ENCODE measurements around the gene LMBRD1.

Gene LMBRD1

DNA sequence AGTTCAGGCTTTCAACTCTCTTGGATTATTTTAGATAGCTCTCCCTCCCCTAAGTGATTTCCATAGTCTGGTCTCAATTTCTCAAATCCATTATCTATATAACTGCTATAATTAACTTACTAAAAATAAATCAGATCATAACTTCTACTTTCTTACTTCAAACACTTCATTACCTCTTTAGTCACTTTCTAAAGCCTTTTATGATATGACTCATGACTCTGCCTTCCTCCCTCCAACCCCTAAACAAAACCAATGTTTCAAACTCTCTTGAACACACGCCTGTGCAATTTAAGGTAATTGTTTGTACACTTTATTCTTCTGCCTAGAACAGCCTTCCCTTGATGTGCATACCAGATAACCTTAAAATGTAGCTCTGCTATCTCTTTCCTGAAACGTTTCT, 100.5 kb downstream of the LMBRD1 start:
- no peak for TF ChIP-seq EZH2phosphoT487 (conservative IDR thresholded peaks at IDR 0.05; ENCODE audit: low read length)
- TF ChIP-seq, protein P1, sequence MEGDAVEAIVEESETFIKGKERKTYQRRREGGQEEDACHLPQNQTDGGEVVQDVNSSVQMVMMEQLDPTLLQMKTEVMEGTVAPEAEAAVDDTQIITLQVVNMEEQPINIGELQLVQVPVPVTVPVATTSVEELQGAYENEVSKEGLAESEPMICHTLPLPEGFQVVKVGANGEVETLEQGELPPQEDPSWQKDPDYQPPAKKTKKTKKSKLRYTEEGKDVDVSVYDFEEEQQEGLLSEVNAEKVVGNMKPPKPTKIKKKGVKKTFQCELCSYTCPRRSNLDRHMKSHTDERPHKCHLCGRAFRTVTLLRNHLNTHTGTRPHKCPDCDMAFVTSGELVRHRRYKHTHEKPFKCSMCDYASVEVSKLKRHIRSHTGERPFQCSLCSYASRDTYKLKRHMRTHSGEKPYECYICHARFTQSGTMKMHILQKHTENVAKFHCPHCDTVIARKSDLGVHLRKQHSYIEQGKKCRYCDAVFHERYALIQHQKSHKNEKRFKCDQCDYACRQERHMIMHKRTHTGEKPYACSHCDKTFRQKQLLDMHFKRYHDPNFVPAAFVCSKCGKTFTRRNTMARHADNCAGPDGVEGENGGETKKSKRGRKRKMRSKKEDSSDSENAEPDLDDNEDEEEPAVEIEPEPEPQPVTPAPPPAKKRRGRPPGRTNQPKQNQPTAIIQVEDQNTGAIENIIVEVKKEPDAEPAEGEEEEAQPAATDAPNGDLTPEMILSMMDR (IDR thresholded peaks at IDR 0.05; ENCODE audit: insufficient read depth, low read length, poor library complexity, severe bottlenecking), result no peak
- Histone ChIP-seq H2AFZ (ENCODE audit: low read depth, low read length, severe bottlenecking) (no peak overlapping the region), H3K9me2 (replicated peaks; ENCODE audit: insufficient read depth, low read length) (no peaks in the 10 kb centered on the region), H3K9ac (ENCODE audit: low read length) (no peak overlapping the region), H3F3A (ENCODE audit: insufficient read depth) (no peaks in the 10 kb centered on the region; the same call in 1 of the 2 replicates), H3K79me2 (ENCODE audit: insufficient read depth, low read length) (no peaks in the 10 kb centered on the region), H3K36me3 (ENCODE audit: low read length) (peaks cover 27% of the 10 kb centered on the region; the same call in 1 of the 2 replicates), H3K4me2 (ENCODE audit: low read depth, low read length, poor library complexity, severe bottlenecking) (no peak overlapping the region), H3K4me3 (ENCODE audit: insufficient read depth, low read length, poor library complexity, severe bottlenecking) (no peak overlapping the region), H3K9me3 (ENCODE audit: insufficient read depth, low read length) (no peaks in the 10 kb centered on the region), H4K20me1 (ENCODE audit: low read depth, low read length) (no peaks in the 10 kb centered on the region), H3K27me3 (ENCODE audit: low read length) (no peaks in the 10 kb centered on the region), H3K27ac (ENCODE audit: low read depth, low read length) (no peak overlapping the region)

DNA sequence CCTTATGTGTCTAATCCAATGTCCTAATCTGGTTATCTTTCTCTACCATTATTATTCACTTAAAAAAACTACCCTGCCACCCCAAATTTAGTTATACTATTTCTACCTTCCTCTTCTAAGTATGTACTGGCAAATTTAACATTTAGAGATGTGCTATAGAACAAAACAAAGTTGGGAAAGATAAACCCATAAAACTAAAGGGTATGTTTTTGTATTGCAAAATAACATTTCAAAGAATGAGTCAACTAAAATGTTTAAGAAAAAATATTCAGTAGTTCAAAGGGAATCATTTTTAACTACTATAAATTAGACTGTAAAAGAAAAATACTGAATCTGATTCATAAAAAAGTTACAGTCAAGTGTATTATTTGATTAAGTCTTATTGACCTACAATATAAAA, 103.0 kb downstream of the LMBRD1 start:
- H4K20me1 ChIP-seq (ENCODE audit: low read depth, low read length), result no peaks in the 10 kb centered on the region
- no peak overlapping the region for H2AFZ ChIP-seq (ENCODE audit: low read depth, low read length, severe bottlenecking)
- no peaks in the 10 kb centered on the region for H3K9me2 ChIP-seq (replicated peaks; ENCODE audit: insufficient read depth, low read length)
- H3F3A ChIP-seq (ENCODE audit: insufficient read depth), result no peaks in the 10 kb centered on the region; the same call in 1 of the 2 replicates
- H3K9ac ChIP-seq (ENCODE audit: low read length), result no peak overlapping the region
- no peak overlapping the region for H3K4me2 ChIP-seq (ENCODE audit: low read depth, low read length, poor library complexity, severe bottlenecking)
- H3K27ac ChIP-seq (ENCODE audit: low read depth, low read length), result no peak overlapping the region
- no peak overlapping the region for H3K4me3 ChIP-seq (ENCODE audit: insufficient read depth, low read length, poor library complexity, severe bottlenecking)
- TF ChIP-seq EZH2phosphoT487 (conservative IDR thresholded peaks at IDR 0.05; ENCODE audit: low read length), result no peak
- TF ChIP-seq, protein P1 (IDR thresholded peaks at IDR 0.05; ENCODE audit: insufficient read depth, low read length, poor library complexity, severe bottlenecking), result no peak
- H3K79me2 ChIP-seq (ENCODE audit: insufficient read depth, low read length), result no peaks in the 10 kb centered on the region
- H3K27me3 ChIP-seq (ENCODE audit: low read length), result no peaks in the 10 kb centered on the region
- H3K9me3 ChIP-seq (ENCODE audit: insufficient read depth, low read length), result no peaks in the 10 kb centered on the region
- peaks cover 16% of the 10 kb centered on the region; the same call in 1 of the 2 replicates for H3K36me3 ChIP-seq (ENCODE audit: low read length)

DNA sequence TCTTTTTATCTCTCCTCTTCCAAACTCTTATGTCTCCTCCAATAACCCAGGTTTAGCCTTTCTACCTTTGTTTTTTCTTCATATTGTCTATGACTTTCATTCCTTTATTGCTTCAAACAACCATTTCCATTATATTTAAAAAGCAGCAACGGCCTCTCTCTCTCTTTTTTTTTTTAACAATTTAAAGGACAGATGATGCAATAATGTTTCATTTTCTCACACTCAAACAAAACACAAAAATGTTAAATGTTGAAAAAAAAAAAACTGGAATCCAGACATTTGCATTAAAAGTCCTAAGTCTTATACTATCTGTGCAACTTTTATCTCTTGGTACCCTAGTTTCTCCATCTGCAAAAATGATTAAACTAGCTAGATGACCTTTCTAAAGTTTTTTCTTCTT, 105.8 kb downstream of the LMBRD1 start:
- Histone ChIP-seq H4K20me1 (ENCODE audit: low read depth, low read length) (no peaks in the 10 kb centered on the region), H3K36me3 (ENCODE audit: low read length) (no peaks in the 10 kb centered on the region), H3K9me3 (ENCODE audit: insufficient read depth, low read length) (no peaks in the 10 kb centered on the region), H3K27ac (ENCODE audit: low read depth, low read length) (no peak overlapping the region), H3K79me2 (ENCODE audit: insufficient read depth, low read length) (no peaks in the 10 kb centered on the region), H3K9me2 (replicated peaks; ENCODE audit: insufficient read depth, low read length) (no peaks in the 10 kb centered on the region), H3K9ac (ENCODE audit: low read length) (no peak overlapping the region), H3K27me3 (ENCODE audit: low read length) (no peaks in the 10 kb centered on the region), H3K4me2 (ENCODE audit: low read depth, low read length, poor library complexity, severe bottlenecking) (no peak overlapping the region), H3K4me3 (ENCODE audit: insufficient read depth, low read length, poor library complexity, severe bottlenecking) (no peak overlapping the region), H2AFZ (ENCODE audit: low read depth, low read length, severe bottlenecking) (no peak overlapping the region), H3F3A (ENCODE audit: insufficient read depth) (no peaks in the 10 kb centered on the region)
- no peak for TF ChIP-seq EZH2phosphoT487 (conservative IDR thresholded peaks at IDR 0.05; ENCODE audit: low read length)
- TF ChIP-seq, protein P1 (IDR thresholded peaks at IDR 0.05; ENCODE audit: insufficient read depth, low read length, poor library complexity, severe bottlenecking), result no peak

Measured in SU-DHL-6 (cell line).